K562 (cell line): Measurements from ENCODE around the gene ITGB2. TPM values are rescaled to one million over a fixed set of nuclear protein-coding genes. Genes with fewer than 3 reads are reported as not detected.
A peak's percentile ranks its signal among the peaks of the same experiment; 100 is the strongest.

Experiments
- CHD7 ChIP-seq: fragments of 200-600 bp; sonication (generic); IDR thresholded peaks from one replicate; pipeline ENCODE4 v1.6.1; 2012; ENCODE audit warnings: mild to moderate bottlenecking, low read depth, low read length, inconsistent platforms
- CREM ChIP-seq: IDR thresholded peaks from 2 replicates; pipeline ENCODE4 v1.6.1; 2014; ENCODE audit warnings: antibody characterized with exemption, low read depth
- CTCFL ChIP-seq: IDR thresholded peaks from 2 replicates; pipeline ENCODE4 v1.6.1; 2011; ENCODE audit warnings: borderline replicate concordance, low read depth, mild to moderate bottlenecking, moderate library complexity, low read length; ENCODE audit not compliant: insufficient read depth, poor library complexity, severe bottlenecking
- HNRNPL ChIP-seq: fragments of 200-400 bp; formaldehyde crosslinking; IDR thresholded peaks from 2 replicates; pipeline ENCODE4 v1.6.1; 2017; ENCODE audit warnings: low read depth, mild to moderate bottlenecking, low read length
- NUFIP1 ChIP-seq: fragments of 450-650 bp; IDR thresholded peaks from 2 replicates; pipeline ENCODE4 v1.6.1; 2018; ENCODE audit not compliant: partially characterized antibody
- PTTG1 ChIP-seq: fragments of 450-650 bp; IDR thresholded peaks from 2 replicates; pipeline ENCODE4 v1.6.1; 2016; ENCODE audit warnings: low read depth, mild to moderate bottlenecking, missing genetic modification characterization, missing compliant biosample characterization
- THRAP3 ChIP-seq: fragments of 450-650 bp; IDR thresholded peaks from 2 replicates; pipeline ENCODE4 v1.6.1; 2016; ENCODE audit warnings: mild to moderate bottlenecking, inconsistent platforms, borderline replicate concordance
- ZNF124 ChIP-seq: sonication (generic); formaldehyde crosslinking; IDR thresholded peaks from 2 replicates; pipeline ENCODE4 v1.8.1; 2022; ENCODE audit warnings: missing genetic modification reagents
- polyA plus RNA-seq, 8 experiments: library from polyadenylated mRNA; depleted of rRNA in 4 of 8; stranded (reverse) in 5 of 8; unstranded in 3 of 8; fragments of >200 nt; fragmentation: Nextera tagmentation in 2 of 8; fragmentation: Illumina TruSeq in 1 of 8; extraction: Ambion mirVana in 2 of 8; extraction: Trizol in 1 of 8; gene quantifications; 2 replicates each; pipeline versions ENCODE4 v1.2.1 to v1.2.3, GENCODE V29; 2011 to 2014; ENCODE audit warnings: inconsistent platforms in 1 of 8, missing spikeins in 1 of 8
- total RNA-seq, 7 experiments: library from RNA; depleted of rRNA in 6 of 7; stranded (reverse); fragments of >200 nt in 6 of 7; fragmentation: Illumina TruSeq in 2 of 7; extraction: Trizol in 2 of 7; gene quantifications; 2 replicates each; pipeline versions ENCODE4 v1.2.1 to v1.2.3, GENCODE V29; 2011 to 2021; ENCODE audit warnings: low replicate concordance in 1 of 7
- TF ChIP-seq, protein P1 (sequence below): sonication (generic); formaldehyde crosslinking; IDR thresholded peaks from 2 replicates; pipeline ENCODE4 v1.8.1; 2023; ENCODE audit warnings: mild to moderate bottlenecking, missing genetic modification reagents
- TF ChIP-seq, protein P2 (sequence below): sonication (generic); formaldehyde crosslinking; IDR thresholded peaks from 2 replicates; pipeline ENCODE4 v1.8.0; 2023; ENCODE audit warnings: mild to moderate bottlenecking, missing genetic modification reagents

ITGB2 gene
- total and polyA plus RNA-seq, 9 of the 15 experiments (the other 6 are each of a cell fraction or from before 2014, with no cell fraction given) = 0.07 to 1.3 (median 0.51) TPM; not detected in 2

DNA sequence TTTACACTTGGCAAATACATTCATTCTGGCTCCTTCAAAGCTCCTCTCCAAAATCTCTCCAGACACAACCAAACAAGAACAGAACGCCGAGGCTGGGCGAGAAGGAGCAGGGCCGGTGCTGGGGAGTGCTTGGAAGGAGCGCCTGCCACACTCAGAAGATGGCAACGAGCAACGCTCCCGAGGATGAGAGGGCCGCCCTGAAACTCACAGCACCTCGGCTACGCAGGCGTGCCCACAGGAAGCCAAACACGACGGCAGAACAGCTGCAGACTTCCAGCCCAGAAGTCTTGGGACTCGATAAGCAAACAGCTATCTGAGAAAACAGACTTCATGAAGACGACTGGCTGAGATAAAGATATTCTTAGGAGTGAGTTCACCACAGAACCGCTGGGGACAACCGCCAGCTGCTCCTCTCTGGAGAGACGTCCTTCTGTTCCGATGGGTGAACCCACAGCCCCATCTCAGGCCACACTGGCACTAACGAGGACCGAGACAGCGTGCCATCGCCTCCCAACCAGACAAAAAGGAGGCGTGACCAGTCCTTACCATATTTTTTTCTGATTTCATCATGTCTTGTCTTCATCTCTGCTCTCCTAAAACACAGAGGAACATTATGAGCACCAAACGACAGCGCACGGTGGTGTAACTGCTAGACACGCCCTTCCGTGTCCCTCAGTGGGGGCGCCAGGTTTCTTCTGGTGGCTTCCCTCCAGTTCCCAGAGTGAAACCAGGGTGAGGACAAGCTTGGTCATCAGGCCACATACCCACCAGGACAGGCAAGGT lies 65.8 kb downstream of the ITGB2 start (continued):
- TF ChIP-seq, protein P1, sequence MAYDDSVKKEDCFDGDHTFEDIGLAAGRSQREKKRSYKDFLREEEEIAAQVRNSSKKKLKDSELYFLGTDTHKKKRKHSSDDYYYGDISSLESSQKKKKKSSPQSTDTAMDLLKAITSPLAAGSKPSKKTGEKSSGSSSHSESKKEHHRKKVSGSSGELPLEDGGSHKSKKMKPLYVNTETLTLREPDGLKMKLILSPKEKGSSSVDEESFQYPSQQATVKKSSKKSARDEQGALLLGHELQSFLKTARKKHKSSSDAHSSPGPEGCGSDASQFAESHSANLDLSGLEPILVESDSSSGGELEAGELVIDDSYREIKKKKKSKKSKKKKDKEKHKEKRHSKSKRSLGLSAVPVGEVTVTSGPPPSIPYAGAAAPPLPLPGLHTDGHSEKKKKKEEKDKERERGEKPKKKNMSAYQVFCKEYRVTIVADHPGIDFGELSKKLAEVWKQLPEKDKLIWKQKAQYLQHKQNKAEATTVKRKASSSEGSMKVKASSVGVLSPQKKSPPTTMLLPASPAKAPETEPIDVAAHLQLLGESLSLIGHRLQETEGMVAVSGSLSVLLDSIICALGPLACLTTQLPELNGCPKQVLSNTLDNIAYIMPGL (CRISPR knock-in tag) = peak; percentile 20; the same call in 1 of the 2 replicates
- TF ChIP-seq CREM (peak; percentile 88), CHD7 (no peak), THRAP3 (no peak), CTCFL (peak; percentile 87), PTTG1 (tag) (no peak), NUFIP1 (peak; percentile 79), HNRNPL (no peak), ZNF124 (CRISPR knock-in tag) (no peak)
- TF ChIP-seq, protein P2, sequence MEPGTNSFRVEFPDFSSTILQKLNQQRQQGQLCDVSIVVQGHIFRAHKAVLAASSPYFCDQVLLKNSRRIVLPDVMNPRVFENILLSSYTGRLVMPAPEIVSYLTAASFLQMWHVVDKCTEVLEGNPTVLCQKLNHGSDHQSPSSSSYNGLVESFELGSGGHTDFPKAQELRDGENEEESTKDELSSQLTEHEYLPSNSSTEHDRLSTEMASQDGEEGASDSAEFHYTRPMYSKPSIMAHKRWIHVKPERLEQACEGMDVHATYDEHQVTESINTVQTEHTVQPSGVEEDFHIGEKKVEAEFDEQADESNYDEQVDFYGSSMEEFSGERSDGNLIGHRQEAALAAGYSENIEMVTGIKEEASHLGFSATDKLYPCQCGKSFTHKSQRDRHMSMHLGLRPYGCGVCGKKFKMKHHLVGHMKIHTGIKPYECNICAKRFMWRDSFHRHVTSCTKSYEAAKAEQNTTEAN (CRISPR knock-in tag) = peak; percentile 83
